Measurements from ENCODE around the gene PIK3R3. TPM values are rescaled to one million over a fixed set of nuclear protein-coding genes. Genes with fewer than 3 reads are reported as not detected.
"Not testable (repeated sequence)": the region's sequence is repeated elsewhere in the genome, so short reads cannot be mapped to it uniquely, and the experiment has no call there.

The PIK3R3 gene
- total RNA-seq, 2 donors from 2014 or later = 34.9 to 50.9 TPM

DNA sequence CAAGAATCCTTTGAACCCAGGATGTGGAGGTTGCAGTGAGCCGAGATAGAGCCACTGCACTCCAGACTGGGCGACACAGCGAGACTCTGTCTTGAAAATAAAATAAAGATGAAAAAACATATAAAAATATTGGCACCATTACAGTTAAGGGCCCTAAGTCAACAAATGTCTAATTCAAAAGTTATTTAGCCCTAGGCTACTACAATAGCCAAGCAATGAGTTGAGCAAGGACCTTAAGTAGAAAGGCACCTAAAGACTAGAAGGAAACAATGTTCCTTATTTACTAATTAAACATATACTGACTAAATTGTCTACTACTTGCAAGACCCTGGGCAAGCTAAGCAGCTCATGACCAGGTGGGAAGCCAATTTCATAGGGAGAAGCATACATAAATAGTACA is 4.1 kb downstream of the PIK3R3 start:
- DNase-seq = no peak
- intact Hi-C loops (cut with DNase I) = loop anchor here (10.0 kb wide), 2 partner anchors 54 to 84 kb away; no protein-coding TSS in a partner anchor

DNA sequence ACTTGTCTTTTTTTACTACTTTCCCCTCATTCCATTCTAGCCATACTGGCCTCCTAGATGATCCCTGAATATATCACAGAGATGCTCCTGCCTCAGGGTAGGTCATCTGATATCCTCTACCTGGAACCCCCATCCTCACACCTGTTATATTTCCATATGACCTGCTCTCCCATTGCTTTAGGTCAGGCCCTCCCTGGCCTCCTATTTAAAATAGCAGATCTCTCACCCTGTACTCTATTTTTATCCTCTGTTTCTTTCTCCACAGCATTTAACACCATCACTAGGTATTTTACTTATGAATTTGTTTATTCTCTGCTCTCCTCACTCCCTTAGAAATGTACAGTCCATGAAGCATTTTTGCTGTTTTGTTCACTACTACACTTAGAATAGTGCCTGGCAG is 13.6 kb downstream of the PIK3R3 start:
- DNase-seq (no peak), ATAC-seq (no peak)
- intact Hi-C loops (cut with DNase I) = loop anchor here in 1 of 2 donors (10.0 kb wide), 1 partner anchor 56 kb away; the partner anchor contains the start of genes P3R3URF and TSPAN1

More for the DNA sequence above, 4.1 kb downstream of the PIK3R3 start:
- ATAC-seq = no peak

DNA sequence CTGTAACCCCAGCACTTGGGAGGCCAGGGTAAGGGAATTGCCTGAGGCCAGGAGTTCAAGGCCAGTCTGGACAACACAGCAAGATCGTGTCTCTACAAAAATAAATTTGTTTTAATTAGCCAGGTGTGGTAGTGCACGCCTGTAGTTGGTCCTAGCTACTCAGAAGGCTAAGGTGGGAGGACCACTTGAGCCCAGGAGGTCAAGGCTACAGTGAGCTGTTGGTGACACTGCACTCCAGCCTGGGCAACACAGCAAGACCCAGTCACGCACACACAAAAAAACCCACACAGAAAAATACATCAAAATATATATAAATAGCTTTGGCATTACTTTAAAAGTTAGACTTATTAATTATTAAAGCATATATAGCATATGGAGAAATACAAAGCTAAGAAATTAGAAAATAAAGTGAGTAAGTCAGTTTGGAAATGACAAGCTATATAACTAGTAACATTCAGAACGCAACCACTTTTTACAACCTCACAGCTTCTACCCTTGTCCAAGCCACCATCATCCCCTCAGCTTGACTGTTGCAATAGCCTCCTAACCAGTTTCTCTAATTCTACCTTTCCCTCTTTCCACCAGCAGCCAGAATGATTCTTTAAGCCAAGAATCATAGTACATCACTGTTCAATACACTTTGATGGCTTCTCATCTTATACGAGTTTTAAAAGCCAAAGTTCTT is 14.5 kb downstream of the PIK3R3 start:
- intact Hi-C loops (cut with DNase I) = loop anchor here in 1 of 2 donors (10.0 kb wide), 1 partner anchor 57 kb away; the partner anchor contains the start of genes P3R3URF and TSPAN1
- no peak for ATAC-seq
- no peak for DNase-seq

DNA sequence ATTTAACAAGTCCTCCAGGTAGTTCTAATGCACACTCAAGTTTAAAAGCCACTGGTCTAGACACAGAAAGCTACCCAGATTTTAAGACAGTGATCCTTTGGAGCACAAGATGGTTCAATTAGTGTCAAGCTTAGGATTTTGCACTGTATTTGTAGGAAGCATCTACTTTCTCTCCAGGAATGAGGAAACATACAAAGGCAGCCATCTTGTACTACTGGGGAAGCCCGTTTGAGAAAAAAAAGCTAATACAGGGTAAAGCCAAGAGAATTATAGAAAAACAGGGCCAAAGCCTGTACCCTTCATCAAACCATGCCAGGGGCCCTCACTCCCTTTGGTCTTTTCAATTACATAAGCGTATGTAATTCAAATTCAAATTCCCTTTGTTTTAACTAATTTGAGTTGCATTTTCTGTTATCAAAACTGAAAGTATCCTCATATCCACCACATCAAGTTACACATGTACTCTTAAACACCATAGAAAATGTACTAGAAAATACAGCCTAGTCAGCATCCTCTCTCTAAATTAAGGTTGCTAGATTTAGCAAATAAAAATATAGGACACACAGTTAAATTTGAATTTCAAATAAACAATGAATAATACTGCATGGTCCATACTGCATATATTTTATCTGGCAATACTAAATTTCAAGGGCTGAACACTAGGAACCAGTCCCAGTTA is 17.4 kb downstream of the PIK3R3 start:
- ATAC-seq = no peak
- no peak for DNase-seq
- intact Hi-C loops (cut with DNase I) = loop anchor here in 1 of 2 donors (10.0 kb wide), 1 partner anchor 60 kb away; the partner anchor contains the start of genes P3R3URF and TSPAN1

DNA sequence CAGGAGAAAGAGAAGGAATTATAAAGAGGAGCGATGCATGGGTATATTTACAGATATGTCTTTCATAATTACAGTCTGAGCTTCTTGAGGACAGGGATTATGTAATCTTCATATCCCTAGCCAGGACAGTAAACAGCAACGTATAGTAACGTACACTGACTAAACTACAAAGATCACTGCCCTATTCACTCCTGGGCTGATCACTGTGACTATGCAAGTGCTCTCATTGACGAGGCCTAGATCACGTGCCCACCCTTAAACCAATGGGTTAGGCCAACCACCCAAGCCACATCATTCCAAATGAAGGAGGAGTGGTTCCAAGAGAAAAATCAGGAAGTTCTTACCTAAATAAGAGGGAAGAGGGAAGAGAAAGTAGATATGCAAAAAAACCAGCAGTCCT is 18.5 kb downstream of the PIK3R3 start:
- ATAC-seq = no peak
- intact Hi-C loops (cut with DNase I) = loop anchor here in 1 of 2 donors (10.0 kb wide), 1 partner anchor 61 kb away; the partner anchor contains the start of genes P3R3URF and TSPAN1
- DNase-seq = no peak

- ATAC-seq (no peak), DNase-seq (no peak)
- intact Hi-C loops (cut with DNase I) = loop anchor here in 1 of 2 donors (10.0 kb wide), 1 partner anchor 63 kb away; the partner anchor contains the start of genes P3R3URF and TSPAN1
Observed at GRCh38 chr1:46112108-46112507, 20.3 kb downstream of the PIK3R3 start.

DNA sequence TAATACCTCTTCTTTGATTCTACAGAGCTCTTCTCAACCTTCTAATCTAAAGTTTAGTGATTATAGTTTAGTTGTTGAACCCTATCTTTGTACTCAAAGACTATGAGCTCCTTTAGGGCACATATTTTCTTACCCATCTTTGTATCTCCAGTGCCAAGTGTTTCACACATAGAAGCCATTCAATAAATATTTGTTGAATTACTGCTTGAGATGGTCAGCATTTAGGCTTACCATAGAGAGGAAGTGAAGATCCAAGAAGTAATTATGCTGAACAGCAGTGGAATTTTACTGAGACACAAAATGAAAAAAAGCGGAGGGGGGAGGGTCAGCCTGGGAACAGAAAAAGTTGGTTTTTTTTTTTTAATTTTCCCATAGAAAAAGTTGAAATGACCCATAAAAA is 21.9 kb downstream of the PIK3R3 start:
- no peak for DNase-seq
- ATAC-seq = no peak
- intact Hi-C loops (cut with DNase I) = loop anchor here in 1 of 2 donors (10.0 kb wide), 1 partner anchor 64 kb away; the partner anchor contains the start of genes P3R3URF and TSPAN1

- intact Hi-C loops (cut with DNase I) = no loop called here
- ATAC-seq = no peak
- no peak for DNase-seq
Observed at GRCh38 chr1:46102769-46103476, 29.5 kb downstream of the PIK3R3 start.

- ATAC-seq = no peak
- intact Hi-C loops (cut with DNase I) = no loop called here
- DNase-seq = no peak
Observed at GRCh38 chr1:46099215-46099614, 33.2 kb downstream of the PIK3R3 start.

- intact Hi-C loops (cut with DNase I) = no loop called here
- ATAC-seq = no peak
- DNase-seq = no peak
Observed at GRCh38 chr1:46098027-46098712, 34.3 kb downstream of the PIK3R3 start.

DNA sequence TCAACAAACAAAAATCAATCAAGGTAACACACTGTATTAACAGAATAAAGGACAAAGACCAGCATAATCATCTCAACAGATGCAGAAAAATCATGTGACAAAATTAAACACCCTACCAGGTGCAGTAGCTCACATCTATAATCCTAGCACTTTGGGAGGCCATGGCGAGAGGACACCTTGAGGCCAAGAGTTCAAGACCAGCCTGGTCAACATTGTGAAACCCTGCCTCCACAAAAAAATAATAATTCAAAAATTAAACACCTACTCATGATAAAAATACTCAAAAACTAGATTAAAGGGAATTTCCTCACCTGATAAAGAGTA is 35.3 kb downstream of the PIK3R3 start:
- no peak for DNase-seq
- intact Hi-C loops (cut with DNase I) = no loop called here
- no peak for ATAC-seq

GRCh38 chr1:46096269-46097148 is 35.9 kb downstream of the PIK3R3 start:
- intact Hi-C loops (cut with DNase I) = no loop called here
- DNase-seq = no peak
- no peak for ATAC-seq

DNA sequence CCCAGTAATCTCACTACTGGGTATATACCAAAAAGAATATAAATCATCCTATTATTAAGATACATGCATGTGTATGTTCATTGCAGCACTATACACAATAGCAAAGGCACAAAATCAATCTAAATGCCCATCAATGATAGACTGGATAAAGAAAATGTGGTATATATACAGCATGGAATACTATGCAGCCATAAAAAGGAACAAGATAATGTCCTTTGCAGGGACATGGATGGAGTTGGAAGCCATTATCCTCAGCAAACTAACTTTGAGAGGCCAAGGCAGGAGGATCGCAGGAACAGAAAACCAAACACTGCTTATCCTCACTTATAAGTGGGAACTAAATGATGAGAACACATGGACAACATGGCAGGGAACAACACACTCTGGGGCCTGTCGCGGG is 37.3 kb downstream of the PIK3R3 start:
- ATAC-seq; DNase-seq; intact Hi-C loops (cut with DNase I): not testable (repeated sequence)

DNA sequence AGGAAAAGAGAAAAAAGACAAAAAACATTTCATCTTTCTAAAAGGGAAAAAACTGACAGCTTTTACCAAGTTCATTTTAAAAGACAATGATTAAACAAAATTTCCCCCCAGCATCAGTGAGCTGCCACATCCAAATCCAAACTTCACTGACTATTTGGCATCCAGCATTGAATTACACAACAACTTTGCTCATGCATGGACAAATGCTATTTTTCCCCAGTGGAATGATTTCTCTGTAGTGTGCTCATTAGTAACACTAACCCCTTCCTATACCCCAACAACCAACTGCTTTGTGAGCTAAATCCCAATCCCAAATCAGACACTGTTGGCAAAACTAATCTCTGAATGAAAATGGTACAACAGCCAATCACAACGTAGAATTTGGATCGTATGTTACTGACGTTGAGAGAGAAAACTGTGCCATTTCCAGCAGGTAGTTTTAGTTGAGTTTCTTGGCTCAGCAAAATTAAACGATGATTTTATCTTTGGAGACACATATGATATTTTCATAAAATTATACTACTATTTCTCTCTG is 37.9 kb downstream of the PIK3R3 start:
- DNase-seq = no peak
- ATAC-seq = no peak
- intact Hi-C loops (cut with DNase I) = no loop called here

DNA sequence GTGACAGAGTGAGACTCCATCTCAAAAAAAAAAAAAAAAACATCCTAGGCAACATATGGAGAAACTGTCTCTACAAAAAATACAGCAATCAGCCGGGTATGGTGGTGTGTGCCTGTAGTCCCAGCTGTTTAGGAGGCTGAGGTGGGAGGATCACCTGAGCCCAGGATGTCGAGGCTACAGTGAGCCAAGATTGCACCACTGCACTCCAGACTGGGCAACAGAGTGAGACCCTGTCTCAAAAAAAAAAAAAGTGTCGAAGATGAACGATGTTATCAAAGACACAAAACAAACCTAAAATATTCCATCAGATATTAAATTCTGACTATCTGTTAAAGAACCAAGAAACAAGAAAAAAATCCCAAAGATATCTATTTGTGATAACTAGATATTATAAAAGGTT is 38.6 kb downstream of the PIK3R3 start:
- intact Hi-C loops (cut with DNase I) = not testable (repeated sequence)

GRCh38 chr1:46087891-46088290 is 44.5 kb downstream of the PIK3R3 start:
- intact Hi-C loops (cut with DNase I) = no loop called here
- no peak for ATAC-seq
- no peak for DNase-seq

More for the DNA sequence above, 38.6 kb downstream of the PIK3R3 start:
- not testable (repeated sequence) for DNase-seq, ATAC-seq

DNA sequence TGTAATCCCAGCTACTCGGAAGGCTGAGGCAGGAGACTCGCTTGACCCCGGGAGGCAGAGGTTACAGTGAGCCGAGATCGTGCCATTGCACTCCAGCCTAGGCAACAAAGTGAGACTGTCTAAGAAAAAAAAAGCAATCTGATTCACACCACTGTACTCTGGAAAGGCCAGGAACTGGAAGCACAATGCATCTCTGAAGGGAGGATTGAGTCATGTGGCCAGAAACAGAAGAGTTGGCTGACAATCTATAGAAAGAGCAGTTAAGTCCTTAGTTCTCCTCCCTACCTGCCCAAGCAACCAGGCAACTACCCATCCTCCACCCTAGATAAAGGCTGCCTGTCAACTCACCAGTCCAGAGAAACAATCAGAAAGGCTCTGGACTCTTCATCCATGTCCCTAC is 45.9 kb downstream of the PIK3R3 start:
- intact Hi-C loops (cut with DNase I) = no loop called here
- no peak for ATAC-seq
- DNase-seq = no peak

All from left cardiac atrium (tissue), 4 donors.